HepG2 (cell line): ENCODE measurements around the gene CKS1B. TPM values are rescaled to one million over a fixed set of nuclear protein-coding genes. Genes with fewer than 3 reads are reported as not detected.

Experiments used
- ATAC-seq: fragments of 200-7000 bp; cut with Tn5 transposase; 3 replicates; pipeline ENCODE4 v1.9.1; 2020; ENCODE audit warnings: mild to moderate bottlenecking, moderate library complexity
- BruUV-seq: library from RNA; stranded (reverse); fragments of 400-500 nt; replicated peaks from 2 replicates; lab custom pipeline; 2021; lab: Mats Ljungman, UMichigan
- CTCF ChIA-PET: fragments of 300-600 bp; formaldehyde crosslinking; extraction: SDS; loops from one replicate; lab custom pipeline; 2021; ENCODE audit warnings: low total read pairs, inconsistent platforms, low intra/inter-chr PET ratio; lab: Yijun Ruan, JAX
- POLR2A ChIA-PET: fragments of 350-600 bp; sonication (Branson Sonifier 250); formaldehyde crosslinking; loops from one replicate; lab custom pipeline; 2020; ENCODE audit warnings: antibody characterized with exemption, inconsistent platforms; lab: Yijun Ruan, JAX
- DNase-seq: peaks from one replicate; pipeline ENCODE4 v3.0.0-alpha.2; 2015; ENCODE audit warnings: low spot score
- FAIRE-seq: peaks from 3 replicates; lab custom pipeline; 2011; peaks lifted over from hg19 to GRCh38; lab: Jason Lieb, UNC
- H2AFZ ChIP-seq: one replicate; pipeline ENCODE4 v1.6.1; 2011; ENCODE audit warnings: low read length, inconsistent platforms
- H3K27ac ChIP-seq: fragments of 300-600 bp; 3 replicates; pipeline ENCODE4 v1.8.0; 2011; ENCODE audit warnings: mixed run types, mild to moderate bottlenecking, mixed read lengths, low read length, inconsistent platforms; ENCODE audit not compliant: insufficient read depth; ENCODE audit errors: extremely low read length
- H3K27me3 ChIP-seq, 2 experiments: fragments of 200-600 bp in 1 of 2; 2 replicates in 1 of 2; 3 replicates in 1 of 2; pipeline versions ENCODE4 v1.6.0 to v1.8.0; 2011; ENCODE audit warnings: low read length in 2 of 2, mild to moderate bottlenecking in 2 of 2, moderate library complexity in 2 of 2, inconsistent platforms in 1 of 2; ENCODE audit not compliant: insufficient read depth in 2 of 2, control insufficient read depth in 1 of 2
- H3K36me3 ChIP-seq, 2 experiments: fragments of 200-600 bp in 1 of 2; replicated peaks in 1 of 2; 2 replicates in 1 of 2; 3 replicates in 1 of 2; pipeline versions ENCODE4 v1.5.1 to v1.8.0; 2011; ENCODE audit warnings: low read length in 2 of 2, inconsistent platforms in 1 of 2; ENCODE audit not compliant: insufficient read depth in 2 of 2, control insufficient read depth in 1 of 2
- H3K4me1 ChIP-seq: 2 replicates; pipeline ENCODE4 v1.5.1; 2012; ENCODE audit warnings: low read length, inconsistent platforms; ENCODE audit not compliant: insufficient read depth
- H3K4me2 ChIP-seq: 2 replicates; pipeline ENCODE4 v1.6.0; 2011; ENCODE audit warnings: low read depth, low read length, inconsistent platforms
- H3K4me3 ChIP-seq, 3 experiments: fragments of 200-600 bp in 1 of 3; sonication (generic), shearing (Covaris generic) in 1 of 3; replicated peaks in 1 of 3; 2 replicates each; pipeline ENCODE4 v1.5.1; 2011 to 2016; ENCODE audit warnings: low read length in 3 of 3, inconsistent platforms in 2 of 3, low read depth in 2 of 3, mild to moderate bottlenecking in 2 of 3, control low read depth in 1 of 3, mixed read lengths in 1 of 3; ENCODE audit not compliant: insufficient read depth in 1 of 3
- H3K79me2 ChIP-seq: one replicate; pipeline ENCODE4 v1.6.1; 2011; ENCODE audit warnings: low read length, inconsistent platforms; ENCODE audit not compliant: insufficient read depth
- H3K9ac ChIP-seq: 2 replicates; pipeline ENCODE4 v1.6.0; 2011; ENCODE audit warnings: mild to moderate bottlenecking, low read depth, low read length, inconsistent platforms; ENCODE audit not compliant: insufficient read depth
- H3K9me3 ChIP-seq: 2 replicates; pipeline ENCODE4 v1.5.1; 2012; ENCODE audit warnings: mild to moderate bottlenecking, low read length
- H4K20me1 ChIP-seq: 2 replicates; pipeline ENCODE4 v1.6.0; 2011; ENCODE audit warnings: inconsistent platforms, mild to moderate bottlenecking, low read length, moderate library complexity; ENCODE audit not compliant: insufficient read depth
- CTCF ChIP-seq: sonication (generic); formaldehyde crosslinking; IDR thresholded peaks from 2 replicates; pipeline ENCODE4 v1.5.0; 2020; ENCODE audit warnings: mild to moderate bottlenecking, missing genetic modification reagents, moderate library complexity
- HINFP ChIP-seq: sonication (generic); formaldehyde crosslinking; IDR thresholded peaks from 2 replicates; pipeline ENCODE4 v1.4.0; 2020; ENCODE audit warnings: low read depth, mild to moderate bottlenecking, missing genetic modification reagents
- NFAT5 ChIP-seq: sonication (generic); formaldehyde crosslinking; IDR thresholded peaks from 2 replicates; pipeline ENCODE4 v1.4.0; 2020; ENCODE audit warnings: missing genetic modification reagents
- RBFOX2 ChIP-seq: fragments of 200-400 bp; formaldehyde crosslinking; IDR thresholded peaks from 2 replicates; pipeline ENCODE4 v1.6.1; 2017; ENCODE audit warnings: low read depth, mild to moderate bottlenecking, low read length
- SKI ChIP-seq: fragments of 450-650 bp; IDR thresholded peaks from one replicate; pipeline ENCODE4 v1.6.1; 2018; ENCODE audit warnings: mild to moderate bottlenecking; ENCODE audit not compliant: partially characterized antibody
- WIZ ChIP-seq: sonication (generic); formaldehyde crosslinking; IDR thresholded peaks from 2 replicates; pipeline ENCODE4 v1.5.1; 2020; ENCODE audit warnings: mild to moderate bottlenecking, missing genetic modification reagents
- ZFP91 ChIP-seq: sonication (generic); formaldehyde crosslinking; IDR thresholded peaks from 2 replicates; pipeline ENCODE4 v1.9.0; 2022; ENCODE audit warnings: missing genetic modification reagents, mild to moderate bottlenecking, borderline replicate concordance
- ZNF18 ChIP-seq: sonication (generic); formaldehyde crosslinking; IDR thresholded peaks from 2 replicates; pipeline ENCODE4 v1.8.0; 2022; ENCODE audit warnings: mild to moderate bottlenecking, missing genetic modification reagents; ENCODE audit not compliant: insufficient replicate concordance
- ZNF768 ChIP-seq: sonication (generic); formaldehyde crosslinking; IDR thresholded peaks from 2 replicates; pipeline ENCODE4 v1.4.0; 2020; ENCODE audit warnings: missing genetic modification reagents
- WGBS: methylation state at CpG from one replicate; pipeline ENCODE4 v1.1.6; 2017; ENCODE audit warnings: low lambda C conversion rate; 5-methylcytosine and 5-hydroxymethylcytosine counted together
- in situ Hi-C: cut with HindIII; loops from 2 replicates; pipeline ENCODE4 v1.10.0; 2017; ENCODE audit warnings: low pct_unique_long_range_greater_than_20kb; ENCODE audit not compliant: extremely low pct_ligation_motif_present
- intact Hi-C: fragments of 100-400 bp; cut with micrococcal nuclease; formaldehyde crosslinking; loops from one replicate; pipeline ENCODE4 v1.10.0; 2022; ENCODE audit not compliant: unreplicated experiment
- polyA plus RNA-seq, 8 experiments: library from polyadenylated mRNA; depleted of rRNA in 3 of 8; stranded (reverse) in 7 of 8; unstranded in 1 of 8; fragments of >200 nt; fragmentation: Illumina TruSeq in 4 of 8; extraction: Trizol in 4 of 8; gene quantifications; 2 replicates each; pipeline versions ENCODE4 v1.2.1 to v1.2.3, GENCODE V29; 2011 to 2016; ENCODE audit warnings: low read depth in 4 of 8, missing spikeins in 1 of 8, mixed read lengths in 1 of 8; ENCODE audit not compliant: insufficient read depth in 1 of 8
- total RNA-seq, 5 experiments: library from RNA; depleted of rRNA; stranded (reverse); fragments of >200 nt; fragmentation: Illumina TruSeq; extraction: Trizol; gene quantifications; 2 replicates each; pipeline ENCODE4 v1.2.3, GENCODE V29; 2016; ENCODE audit warnings: low read depth in 1 of 5

Gene CKS1B
- total and polyA plus RNA-seq, 2 of the 13 experiments (the other 11 are each of a cell fraction or from before 2014, with no cell fraction given) = 217 to 222 TPM

GRCh38 chr1:154983776-154984466, 9.4 kb downstream of the CKS1B start:
- no TSS peak for BruUV-seq
- WGBS = 20% methylated on average over 11 of the region's 17 CpGs
- in situ Hi-C loops (loop anchor here (5.0 kb wide), 1 partner anchor 78 kb away; the partner anchor contains the start of gene EFNA4), intact Hi-C loops (no loop called here)
- CTCF ChIA-PET = interaction anchor here (1.0 kb wide), 1 partner anchor 33 kb away, joined by 3 read pairs; no protein-coding TSS in a partner anchor
- Histone ChIP-seq H3K9ac (peak overlapping the region; percentile 87), H2AFZ (no peak overlapping the region), H3K4me3 (peak overlapping the region; percentile 74 to 86 (median 76)), H3K4me1 (peaks cover 39% of the 10 kb centered on the region), H3K9me3 (no peaks in the 10 kb centered on the region), H4K20me1 (no peaks in the 10 kb centered on the region), H3K36me3 (peaks cover 3 to 18% of the 10 kb centered on the region in 2 experiments), H3K4me2 (peak overlapping the region; percentile 90), H3K79me2 (peaks cover 24% of the 10 kb centered on the region), H3K27me3 (no peaks in the 10 kb centered on the region), H3K27ac (peak overlapping the region; percentile 64)
- POLR2A ChIA-PET = interaction anchor here (0.7 to 2.9 kb wide), 11 partner anchors 10 to 67 kb away, joined by 3 to 78 read pairs (median 5); partner anchors contain the start of genes ADAM15, CKS1B, LENEP and PBXIP1
- DNase-seq (no peak), ATAC-seq (peak; percentile 8; the same call in 2 of the 3 replicates), FAIRE-seq (no peak)
- TF ChIP-seq NFAT5 (no peak), HINFP (CRISPR knock-in tag) (no peak), ZNF18 (no peak), CTCF (CRISPR knock-in tag) (0 out of 2 replicates have a peak, but pooled peaks have one; percentile 5), ZNF768 (CRISPR knock-in tag) (no peak), RBFOX2 (0 out of 2 replicates have a peak, but pooled peaks have one; percentile 35), SKI (no peak), ZFP91 (0 out of 2 replicates have a peak, but pooled peaks have one; percentile 11), WIZ (CRISPR knock-in tag) (no peak)
